Mucosa of descending colon (tissue), 3 donors: Measurements from ENCODE around the gene MRPS10. TPM values are rescaled to one million over a fixed set of nuclear protein-coding genes. Genes with fewer than 3 reads are reported as not detected.

Experiments used
- ATAC-seq: fragments of 200-7000 bp; cut with Tn5 transposase; one replicate; pipeline ENCODE4 v1.9.1; 2020; ENCODE audit warnings: mild to moderate bottlenecking, moderate library complexity
- DNase-seq, 3 donors: peaks; one replicate each; pipeline ENCODE4 v3.0.0-alpha.2; 2020
- H3K36me3 ChIP-seq: fragments of 200-600 bp; one replicate; pipeline ENCODE4 v1.8.0; 2021; ENCODE audit warnings: low read depth, mild to moderate bottlenecking
- H3K4me1 ChIP-seq: fragments of 200-600 bp; one replicate; pipeline ENCODE4 v1.8.0; 2021; ENCODE audit warnings: low read depth, mild to moderate bottlenecking
- H3K4me3 ChIP-seq: fragments of 200-600 bp; one replicate; pipeline ENCODE4 v1.8.0; 2021; ENCODE audit warnings: mild to moderate bottlenecking
- H3K9me3 ChIP-seq: fragments of 200-600 bp; one replicate; pipeline ENCODE4 v1.8.0; 2021; ENCODE audit warnings: mild to moderate bottlenecking
- CTCF ChIP-seq: fragments of 200-600 bp; IDR thresholded peaks from one replicate; pipeline ENCODE4 v1.8.0; 2022; ENCODE audit warnings: antibody characterized with exemption, mild to moderate bottlenecking
- intact Hi-C, 2 donors: fragments of 100-400 bp; cut with DNase I in 1 of 2; cut with micrococcal nuclease in 1 of 2; formaldehyde crosslinking; loops; one replicate each; pipeline versions ENCODE4 v1.11.0 to v1.11.1; 2022; cut with DNase I, micrococcal nuclease
- total RNA-seq, 3 donors: library from RNA; stranded (reverse); fragmentation: NEBNext Ultra II Directional in 2 of 3; extraction: Animal tissue kit (Norgen Biotek cat#: 25700) in 2 of 3; gene quantifications; one replicate each; pipeline versions ENCODE4 v1.2.1 to v1.2.4, GENCODE V29; 2021 to 2023
- donor health status: DM: no; HTN: no; CAD: no; lungs with moderate emphysema.
- donor health status: DM: no; HTN: no; CAD: no.
- donor health status: DM: no; HTN: yes; CAD: no.

MRPS10 gene
- total RNA-seq, 3 donors from 2014 or later: 22.2 to 31.7 (median 31.5) TPM

DNA sequence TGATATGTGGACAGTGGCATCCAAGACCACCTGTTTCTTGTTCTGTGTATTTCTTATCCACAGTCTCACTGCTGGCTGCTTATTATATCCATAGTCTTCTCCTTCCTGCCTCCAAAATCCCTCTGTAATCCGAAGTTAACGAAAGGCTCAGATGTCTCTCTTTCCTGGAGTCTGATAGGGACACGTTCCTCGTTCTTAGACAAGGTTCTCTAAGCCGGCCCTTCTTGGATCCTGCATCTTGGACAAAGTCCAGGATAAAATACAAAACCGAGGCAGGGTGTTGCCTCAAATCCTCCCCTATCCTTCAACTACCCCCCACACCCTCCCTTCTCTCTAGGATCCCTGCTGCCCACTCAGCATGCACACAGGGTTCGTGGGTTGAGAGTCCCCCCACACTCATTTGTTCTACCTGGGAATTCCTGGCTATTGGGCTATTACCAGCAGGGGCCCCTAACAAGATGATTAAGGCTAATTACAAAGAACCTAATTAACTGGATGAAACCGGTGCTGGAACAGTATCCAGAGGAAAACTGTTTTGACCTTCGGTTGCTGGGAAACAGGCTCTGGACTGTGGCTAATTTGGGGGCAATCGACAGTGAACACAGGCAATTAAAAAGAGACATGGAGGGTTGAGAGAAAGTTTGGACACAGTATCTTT lies 32.7 kb upstream of the MRPS10 start:
- ATAC-seq (no peak), DNase-seq (no peak)
- Histone ChIP-seq H3K9me3 (no peaks in the 10 kb centered on the region), H3K4me1 (no peaks in the 10 kb centered on the region), H3K36me3 (no peaks in the 10 kb centered on the region), H3K4me3 (no peak overlapping the region)
- TF ChIP-seq CTCF: no peak
- intact Hi-C loops: loop anchor here in 1 of 2 donors (10.0 kb wide), 1 partner anchor 294 kb away; no protein-coding TSS in a partner anchor

DNA sequence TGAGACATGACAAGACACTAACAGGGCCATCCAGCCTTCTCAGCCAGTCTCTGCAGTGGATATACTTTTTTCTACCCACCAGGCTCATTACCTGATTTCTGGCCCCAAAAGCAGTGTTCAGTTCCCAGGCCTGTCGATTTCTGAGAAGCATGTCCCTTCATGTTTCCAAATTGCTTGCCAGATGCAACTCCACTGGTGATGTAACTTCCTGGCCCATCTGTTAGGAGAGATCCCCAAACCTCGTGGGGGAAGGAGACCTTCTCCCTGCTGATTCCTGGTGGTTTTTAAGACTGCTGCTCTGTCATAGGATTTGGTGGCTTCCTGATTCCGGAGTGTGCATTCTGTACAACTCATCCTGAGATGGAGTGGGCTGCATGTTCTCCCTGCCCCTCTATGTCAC lies 31.6 kb upstream of the MRPS10 start:
- Histone ChIP-seq H3K9me3 (no peaks in the 10 kb centered on the region), H3K4me3 (no peak overlapping the region), H3K36me3 (no peaks in the 10 kb centered on the region), H3K4me1 (no peaks in the 10 kb centered on the region)
- intact Hi-C loops: no loop called here
- DNase-seq: no peak
- no peak for TF ChIP-seq CTCF
- ATAC-seq: no peak

- TF ChIP-seq CTCF: no peak
- no peaks in the 10 kb centered on the region for H3K9me3 ChIP-seq
- no peak overlapping the region for H3K4me3 ChIP-seq
- intact Hi-C loops: no loop called here
- no peaks in the 10 kb centered on the region for H3K4me1 ChIP-seq
- ATAC-seq: no peak
- H3K36me3 ChIP-seq: no peaks in the 10 kb centered on the region
- no peak for DNase-seq
Measured at GRCh38 chr6:42243046-42243445, 25.4 kb upstream of the MRPS10 start.

DNA sequence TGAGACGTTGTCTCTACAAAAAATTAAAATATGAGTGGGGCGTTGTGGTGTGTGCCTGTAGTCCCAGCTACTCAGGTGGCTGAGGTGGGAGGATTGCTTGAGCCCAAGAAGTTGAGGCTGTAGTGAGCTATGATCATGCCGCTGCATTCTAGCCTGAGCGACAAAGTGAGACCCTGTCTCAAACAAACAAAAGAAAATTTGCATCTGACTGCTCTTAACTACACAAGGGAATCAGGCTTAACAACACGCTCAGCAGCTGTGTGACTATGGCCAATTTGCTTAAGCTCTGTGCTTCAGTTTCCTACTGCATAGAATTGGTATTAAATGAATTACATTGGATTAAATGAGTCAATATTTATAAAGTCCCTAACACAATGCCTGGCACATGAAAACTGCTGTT lies 24.3 kb upstream of the MRPS10 start:
- ATAC-seq: no peak
- Histone ChIP-seq H3K4me3 (no peak overlapping the region), H3K36me3 (no peaks in the 10 kb centered on the region), H3K4me1 (no peaks in the 10 kb centered on the region), H3K9me3 (no peaks in the 10 kb centered on the region)
- DNase-seq: no peak
- intact Hi-C loops: no loop called here
- no peak for TF ChIP-seq CTCF

DNA sequence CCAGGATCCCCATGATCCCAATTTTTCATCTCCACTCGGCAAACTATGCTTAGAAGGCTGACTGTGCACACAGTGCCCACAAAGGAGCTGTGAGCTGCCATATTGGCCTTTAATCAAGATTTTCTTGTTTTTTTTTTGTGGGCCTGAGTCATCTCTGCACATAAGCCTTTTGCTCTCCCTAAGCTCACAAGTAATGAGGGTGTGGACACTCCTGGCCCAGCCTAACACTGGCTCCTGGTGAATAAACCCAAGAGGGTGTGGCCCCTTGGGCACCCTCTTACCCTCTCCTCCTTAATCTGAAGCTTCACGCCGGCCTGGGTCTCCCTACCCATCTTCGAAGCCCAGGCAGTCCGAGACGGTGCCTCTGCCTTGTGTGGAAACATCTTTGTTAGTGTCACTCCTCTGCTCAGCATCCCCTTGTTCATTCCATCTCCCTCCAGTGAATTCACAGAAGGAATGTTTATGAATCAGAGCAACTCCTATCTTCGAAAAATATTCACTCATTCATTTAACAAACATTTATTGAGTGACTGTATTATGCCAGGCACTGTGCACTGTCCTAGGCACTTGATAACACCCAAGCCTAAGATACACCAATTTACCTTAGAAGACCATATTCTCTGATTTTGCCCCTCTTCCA lies 22.2 kb upstream of the MRPS10 start:
- no peaks in the 10 kb centered on the region for H3K4me1 ChIP-seq
- H3K9me3 ChIP-seq: no peaks in the 10 kb centered on the region
- intact Hi-C loops: no loop called here
- peak; percentile 87 for ATAC-seq
- H3K36me3 ChIP-seq: no peaks in the 10 kb centered on the region
- no peak overlapping the region for H3K4me3 ChIP-seq
- TF ChIP-seq CTCF: no peak
- no peak for DNase-seq
